ENCODE measurements around the gene MEIKIN.

Gene MEIKIN

GRCh38 chr5:131983244-131983771 lies 37.8 kb upstream of the MEIKIN start:
- no peak for DNase-seq (ENCODE audit: extremely low spot score)
- CTCF ChIA-PET = no interaction called here
- no peak for TF ChIP-seq LEF1 (IDR thresholded peaks at IDR 0.05; ENCODE audit: borderline replicate concordance)
- TF ChIP-seq FOXA1 (IDR thresholded peaks at IDR 0.05) = no peak
- no peak for TF ChIP-seq ELF4 (IDR thresholded peaks at IDR 0.05)
- no peak for TF ChIP-seq CTBP1 (IDR thresholded peaks at IDR 0.05; ENCODE audit: borderline replicate concordance)
- TF ChIP-seq BHLHE40 (IDR thresholded peaks at IDR 0.05; ENCODE audit: borderline replicate concordance) = no peak
- TF ChIP-seq FOXM1 (IDR thresholded peaks at IDR 0.05; ENCODE audit: borderline replicate concordance) = no peak
- no peak for TF ChIP-seq TARDBP (IDR thresholded peaks at IDR 0.05)
- TF ChIP-seq NFRKB (IDR thresholded peaks at IDR 0.05) = no peak
- no peak for TF ChIP-seq ARNT (IDR thresholded peaks at IDR 0.05)
- TF ChIP-seq ZNF384 (IDR thresholded peaks at IDR 0.05) = no peak
- TF ChIP-seq SP1 (IDR thresholded peaks at IDR 0.05) = no peak
- TF ChIP-seq HDGF (IDR thresholded peaks at IDR 0.05; ENCODE audit: borderline replicate concordance) = no peak
- TF ChIP-seq PKNOX1 (IDR thresholded peaks at IDR 0.05) = no peak
- no peak for TF ChIP-seq L3MBTL2 (conservative IDR thresholded peaks at IDR 0.05)
- POLR2A ChIA-PET = no interaction called here

GRCh38 chr5:131981516-131981915 lies 36.1 kb upstream of the MEIKIN start:
- DNase-seq (ENCODE audit: extremely low spot score) = no peak
- ChIA-PET CTCF (no interaction called here), POLR2A (no interaction called here)
- no peak for TF ChIP-seq CTBP1 (IDR thresholded peaks at IDR 0.05; ENCODE audit: borderline replicate concordance)
- no peak for TF ChIP-seq FOXM1 (IDR thresholded peaks at IDR 0.05; ENCODE audit: borderline replicate concordance)
- no peak for TF ChIP-seq ZNF384 (IDR thresholded peaks at IDR 0.05)
- no peak for TF ChIP-seq SP1 (IDR thresholded peaks at IDR 0.05)
- TF ChIP-seq HDGF (IDR thresholded peaks at IDR 0.05; ENCODE audit: borderline replicate concordance) = no peak
- TF ChIP-seq L3MBTL2 (conservative IDR thresholded peaks at IDR 0.05) = no peak
- TF ChIP-seq BHLHE40 (IDR thresholded peaks at IDR 0.05; ENCODE audit: borderline replicate concordance) = no peak
- TF ChIP-seq TARDBP (IDR thresholded peaks at IDR 0.05) = no peak
- TF ChIP-seq ELF4 (IDR thresholded peaks at IDR 0.05) = no peak
- no peak for TF ChIP-seq FOXK2 (IDR thresholded peaks at IDR 0.05)
- TF ChIP-seq ARNT (IDR thresholded peaks at IDR 0.05) = no peak
- TF ChIP-seq FOXA1 (IDR thresholded peaks at IDR 0.05) = no peak
- no peak for TF ChIP-seq LEF1 (IDR thresholded peaks at IDR 0.05; ENCODE audit: borderline replicate concordance)
- no peak for TF ChIP-seq SUZ12 (IDR thresholded peaks at IDR 0.05)
- no peak for TF ChIP-seq NFRKB (IDR thresholded peaks at IDR 0.05)
- no peak for TF ChIP-seq PKNOX1 (IDR thresholded peaks at IDR 0.05)

- CTCF ChIA-PET = interaction anchor here (0.6 kb wide), 1 partner anchor 472 kb away, joined by 3 read pairs; no protein-coding TSS in a partner anchor
- TF ChIP-seq ELF4 (IDR thresholded peaks at IDR 0.05) (no peak), SUZ12 (IDR thresholded peaks at IDR 0.05) (no peak), CTBP1 (IDR thresholded peaks at IDR 0.05; ENCODE audit: borderline replicate concordance) (no peak), PKNOX1 (IDR thresholded peaks at IDR 0.05) (no peak), FOXK2 (IDR thresholded peaks at IDR 0.05) (no peak), FOXA1 (IDR thresholded peaks at IDR 0.05) (no peak), ZNF384 (IDR thresholded peaks at IDR 0.05) (no peak), TARDBP (IDR thresholded peaks at IDR 0.05) (no peak)
- DNase-seq (ENCODE audit: extremely low spot score) = no peak
- POLR2A ChIA-PET = no interaction called here
These were observed 35.2 kb upstream of the MEIKIN start for GRCh38 chr5:131980696-131981095.

- TF ChIP-seq CTBP1 (IDR thresholded peaks at IDR 0.05; ENCODE audit: borderline replicate concordance) (no peak), ELF4 (IDR thresholded peaks at IDR 0.05) (no peak), NFRKB (IDR thresholded peaks at IDR 0.05) (no peak), FOXK2 (IDR thresholded peaks at IDR 0.05) (no peak), TARDBP (IDR thresholded peaks at IDR 0.05) (no peak), ARNT (IDR thresholded peaks at IDR 0.05) (no peak), PKNOX1 (IDR thresholded peaks at IDR 0.05) (no peak), FOXA1 (IDR thresholded peaks at IDR 0.05) (no peak), HDGF (IDR thresholded peaks at IDR 0.05; ENCODE audit: borderline replicate concordance) (no peak), ZNF384 (IDR thresholded peaks at IDR 0.05) (no peak), L3MBTL2 (conservative IDR thresholded peaks at IDR 0.05) (no peak), FOXM1 (IDR thresholded peaks at IDR 0.05; ENCODE audit: borderline replicate concordance) (no peak), SUZ12 (IDR thresholded peaks at IDR 0.05) (no peak), LEF1 (IDR thresholded peaks at IDR 0.05; ENCODE audit: borderline replicate concordance) (no peak), SP1 (IDR thresholded peaks at IDR 0.05) (no peak)
- DNase-seq (ENCODE audit: extremely low spot score) = no peak
- POLR2A ChIA-PET = no interaction called here
- CTCF ChIA-PET = interaction anchor here (0.5 kb wide), 1 partner anchor 462 kb away, joined by 3 read pairs; no protein-coding TSS in a partner anchor
These were observed 34.4 kb upstream of the MEIKIN start for GRCh38 chr5:131979816-131980215.

- TF ChIP-seq PKNOX1 (IDR thresholded peaks at IDR 0.05) (no peak), FOXK2 (IDR thresholded peaks at IDR 0.05) (no peak), CTBP1 (IDR thresholded peaks at IDR 0.05; ENCODE audit: borderline replicate concordance) (no peak), LEF1 (IDR thresholded peaks at IDR 0.05; ENCODE audit: borderline replicate concordance) (no peak), TARDBP (IDR thresholded peaks at IDR 0.05) (no peak), FOXA1 (IDR thresholded peaks at IDR 0.05) (no peak), SUZ12 (IDR thresholded peaks at IDR 0.05) (no peak), FOXM1 (IDR thresholded peaks at IDR 0.05; ENCODE audit: borderline replicate concordance) (no peak), ELF4 (IDR thresholded peaks at IDR 0.05) (no peak), BHLHE40 (IDR thresholded peaks at IDR 0.05; ENCODE audit: borderline replicate concordance) (no peak), L3MBTL2 (conservative IDR thresholded peaks at IDR 0.05) (no peak), ARNT (IDR thresholded peaks at IDR 0.05) (no peak), ZNF384 (IDR thresholded peaks at IDR 0.05) (no peak), SP1 (IDR thresholded peaks at IDR 0.05) (no peak)
- ChIA-PET CTCF (no interaction called here), POLR2A (no interaction called here)
These were observed 31.7 kb upstream of the MEIKIN start for GRCh38 chr5:131977212-131977604.

More at GRCh38 chr5:131977212-131977604, 31.7 kb upstream of the MEIKIN start:
- no peak for DNase-seq (ENCODE audit: extremely low spot score)

All from HEK293T (cell line).